HepG2 (cell line): ENCODE measurements around the gene CLDN18. TPM values are rescaled to one million over a fixed set of nuclear protein-coding genes. Genes with fewer than 3 reads are reported as not detected.

ENCODE experiments used
- ATAC-seq: fragments of 200-7000 bp; cut with Tn5 transposase; 3 replicates; pipeline ENCODE4 v1.9.1; 2020; ENCODE audit warnings: mild to moderate bottlenecking, moderate library complexity
- BruUV-seq: library from RNA; stranded (reverse); fragments of 400-500 nt; replicated peaks from 2 replicates; lab custom pipeline; 2021; lab: Mats Ljungman, UMichigan
- CTCF ChIA-PET: fragments of 300-600 bp; formaldehyde crosslinking; extraction: SDS; loops from one replicate; lab custom pipeline; 2021; ENCODE audit warnings: low total read pairs, inconsistent platforms, low intra/inter-chr PET ratio; lab: Yijun Ruan, JAX
- POLR2A ChIA-PET: fragments of 350-600 bp; sonication (Branson Sonifier 250); formaldehyde crosslinking; loops from one replicate; lab custom pipeline; 2020; ENCODE audit warnings: antibody characterized with exemption, inconsistent platforms; lab: Yijun Ruan, JAX
- DNase-seq: peaks from one replicate; pipeline ENCODE4 v3.0.0-alpha.2; 2015; ENCODE audit warnings: low spot score
- FAIRE-seq: peaks from 3 replicates; lab custom pipeline; 2011; peaks lifted over from hg19 to GRCh38; lab: Jason Lieb, UNC
- H2AFZ ChIP-seq: one replicate; pipeline ENCODE4 v1.6.1; 2011; ENCODE audit warnings: low read length, inconsistent platforms
- H3K27ac ChIP-seq: fragments of 300-600 bp; 3 replicates; pipeline ENCODE4 v1.8.0; 2011; ENCODE audit warnings: mixed run types, mild to moderate bottlenecking, mixed read lengths, low read length, inconsistent platforms; ENCODE audit not compliant: insufficient read depth; ENCODE audit errors: extremely low read length
- H3K27me3 ChIP-seq, 2 experiments: fragments of 200-600 bp in 1 of 2; 2 replicates in 1 of 2; 3 replicates in 1 of 2; pipeline versions ENCODE4 v1.6.0 to v1.8.0; 2011; ENCODE audit warnings: low read length in 2 of 2, mild to moderate bottlenecking in 2 of 2, moderate library complexity in 2 of 2, inconsistent platforms in 1 of 2; ENCODE audit not compliant: insufficient read depth in 2 of 2, control insufficient read depth in 1 of 2
- H3K36me3 ChIP-seq, 2 experiments: fragments of 200-600 bp in 1 of 2; replicated peaks in 1 of 2; 2 replicates in 1 of 2; 3 replicates in 1 of 2; pipeline versions ENCODE4 v1.5.1 to v1.8.0; 2011; ENCODE audit warnings: low read length in 2 of 2, inconsistent platforms in 1 of 2; ENCODE audit not compliant: insufficient read depth in 2 of 2, control insufficient read depth in 1 of 2
- H3K4me1 ChIP-seq: 2 replicates; pipeline ENCODE4 v1.5.1; 2012; ENCODE audit warnings: low read length, inconsistent platforms; ENCODE audit not compliant: insufficient read depth
- H3K4me2 ChIP-seq: 2 replicates; pipeline ENCODE4 v1.6.0; 2011; ENCODE audit warnings: low read depth, low read length, inconsistent platforms
- H3K4me3 ChIP-seq, 3 experiments: fragments of 200-600 bp in 1 of 3; sonication (generic), shearing (Covaris generic) in 1 of 3; replicated peaks in 1 of 3; 2 replicates each; pipeline ENCODE4 v1.5.1; 2011 to 2016; ENCODE audit warnings: low read length in 3 of 3, inconsistent platforms in 2 of 3, low read depth in 2 of 3, mild to moderate bottlenecking in 2 of 3, control low read depth in 1 of 3, mixed read lengths in 1 of 3; ENCODE audit not compliant: insufficient read depth in 1 of 3
- H3K79me2 ChIP-seq: one replicate; pipeline ENCODE4 v1.6.1; 2011; ENCODE audit warnings: low read length, inconsistent platforms; ENCODE audit not compliant: insufficient read depth
- H3K9ac ChIP-seq: 2 replicates; pipeline ENCODE4 v1.6.0; 2011; ENCODE audit warnings: mild to moderate bottlenecking, low read depth, low read length, inconsistent platforms; ENCODE audit not compliant: insufficient read depth
- H3K9me3 ChIP-seq: 2 replicates; pipeline ENCODE4 v1.5.1; 2012; ENCODE audit warnings: mild to moderate bottlenecking, low read length
- H4K20me1 ChIP-seq: 2 replicates; pipeline ENCODE4 v1.6.0; 2011; ENCODE audit warnings: inconsistent platforms, mild to moderate bottlenecking, low read length, moderate library complexity; ENCODE audit not compliant: insufficient read depth
- MLLT10 ChIP-seq: sonication (generic); formaldehyde crosslinking; IDR thresholded peaks from 2 replicates; pipeline ENCODE4 v1.4.0; 2020; ENCODE audit warnings: missing genetic modification reagents
- NFIB ChIP-seq: sonication (generic); formaldehyde crosslinking; IDR thresholded peaks from 2 replicates; pipeline ENCODE4 v1.9.0; 2021; ENCODE audit warnings: missing genetic modification reagents, mild to moderate bottlenecking, borderline replicate concordance
- SOX13 ChIP-seq, 3 experiments: fragments of 450-650 bp in 1 of 3; sonication (generic) in 1 of 3; formaldehyde crosslinking in 1 of 3; IDR thresholded peaks in 2 of 3; conservative IDR thresholded peaks in 1 of 3; 2 replicates each; pipeline versions ENCODE4 v1.5.0 to v1.6.1; 2016 to 2020; ENCODE audit warnings: antibody characterized with exemption in 1 of 3, mild to moderate bottlenecking in 1 of 3, missing compliant biosample characterization in 1 of 3, missing genetic modification reagents in 1 of 3, moderate library complexity in 1 of 3
- SOX6 ChIP-seq, 2 experiments: fragments of 450-650 bp in 1 of 2; sonication (generic) in 1 of 2; formaldehyde crosslinking in 1 of 2; IDR thresholded peaks; 2 replicates each; pipeline versions ENCODE4 v1.4.0 to v1.6.1; 2017 to 2020; ENCODE audit warnings: antibody characterized with exemption in 1 of 2, mild to moderate bottlenecking in 1 of 2, missing genetic modification reagents in 1 of 2
- ZNF460 ChIP-seq: sonication (generic); formaldehyde crosslinking; IDR thresholded peaks from 2 replicates; pipeline ENCODE4 v1.5.1; 2020; ENCODE audit warnings: missing genetic modification reagents, mild to moderate bottlenecking, borderline replicate concordance
- WGBS: methylation state at CpG from one replicate; pipeline ENCODE4 v1.1.6; 2017; ENCODE audit warnings: low lambda C conversion rate; 5-methylcytosine and 5-hydroxymethylcytosine counted together
- in situ Hi-C: cut with HindIII; loops from 2 replicates; pipeline ENCODE4 v1.10.0; 2017; ENCODE audit warnings: low pct_unique_long_range_greater_than_20kb; ENCODE audit not compliant: extremely low pct_ligation_motif_present
- intact Hi-C: fragments of 100-400 bp; cut with micrococcal nuclease; formaldehyde crosslinking; loops from one replicate; pipeline ENCODE4 v1.10.0; 2022; ENCODE audit not compliant: unreplicated experiment
- polyA plus RNA-seq, 8 experiments: library from polyadenylated mRNA; depleted of rRNA in 3 of 8; stranded (reverse) in 7 of 8; unstranded in 1 of 8; fragments of >200 nt; fragmentation: Illumina TruSeq in 4 of 8; extraction: Trizol in 4 of 8; gene quantifications; 2 replicates each; pipeline versions ENCODE4 v1.2.1 to v1.2.3, GENCODE V29; 2011 to 2016; ENCODE audit warnings: low read depth in 4 of 8, missing spikeins in 1 of 8, mixed read lengths in 1 of 8; ENCODE audit not compliant: insufficient read depth in 1 of 8
- total RNA-seq, 5 experiments: library from RNA; depleted of rRNA; stranded (reverse); fragments of >200 nt; fragmentation: Illumina TruSeq; extraction: Trizol; gene quantifications; 2 replicates each; pipeline ENCODE4 v1.2.3, GENCODE V29; 2016; ENCODE audit warnings: low read depth in 1 of 5
- TF ChIP-seq, protein P1 (sequence below): sonication (generic); formaldehyde crosslinking; IDR thresholded peaks from 2 replicates; pipeline ENCODE4 v1.4.0; 2020; ENCODE audit warnings: mild to moderate bottlenecking, missing genetic modification reagents
- TF ChIP-seq, protein P2 (sequence below): sonication (generic); formaldehyde crosslinking; IDR thresholded peaks from 2 replicates; pipeline ENCODE4 v1.5.1; 2020; ENCODE audit warnings: mild to moderate bottlenecking, missing genetic modification reagents, moderate library complexity
- TF ChIP-seq, protein P3 (sequence below): sonication (generic); formaldehyde crosslinking; IDR thresholded peaks from 2 replicates; pipeline ENCODE4 v1.4.0; 2020; ENCODE audit warnings: missing genetic modification reagents
- TF ChIP-seq, protein P4 (sequence below): sonication (generic); formaldehyde crosslinking; IDR thresholded peaks from 2 replicates; pipeline ENCODE4 v1.5.0; 2020; ENCODE audit warnings: missing genetic modification reagents

Gene CLDN18
- total and polyA plus RNA-seq, 2 of the 13 experiments (the other 11 are each of a cell fraction or from before 2014, with no cell fraction given) = not detected

DNA sequence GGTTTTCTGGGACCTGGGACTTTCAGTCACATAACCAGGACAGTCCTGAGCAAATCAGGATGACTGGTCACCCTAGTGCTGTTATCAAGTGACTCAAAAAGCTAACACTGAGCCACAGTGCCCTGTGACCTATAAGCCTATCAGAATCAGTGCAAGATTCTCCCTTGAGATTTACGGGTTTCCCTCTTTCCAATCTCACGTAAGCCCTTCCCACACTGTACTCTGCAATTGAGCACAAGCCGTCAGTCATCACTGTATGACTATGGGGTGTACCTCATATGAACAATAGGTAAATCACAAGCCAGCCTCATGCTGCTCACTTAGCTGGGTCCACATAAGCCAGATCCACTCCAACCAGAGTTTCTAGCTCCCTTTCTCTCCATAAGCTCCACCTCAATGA, 21.0 kb upstream of the CLDN18 start:
- Histone ChIP-seq H3K36me3 (no peaks in the 10 kb centered on the region), H3K4me1 (0 out of 2 replicates have a peak, but pooled peaks cover 7% of the 10 kb centered on the region), H3K27ac (no peak overlapping the region), H4K20me1 (no peaks in the 10 kb centered on the region), H2AFZ (no peak overlapping the region), H3K9me3 (peaks cover 3% of the 10 kb centered on the region; the same call in 1 of the 2 replicates), H3K4me3 (no peak overlapping the region), H3K79me2 (no peaks in the 10 kb centered on the region), H3K27me3 (no peaks in the 10 kb centered on the region), H3K4me2 (no peak overlapping the region), H3K9ac (no peak overlapping the region)
- POLR2A ChIA-PET = no interaction called here
- in situ Hi-C loops = no loop called here
- ATAC-seq (peak; percentile 55; the same call in 1 of the 3 replicates), DNase-seq (no peak), FAIRE-seq (no peak)
- WGBS = 3% methylated on average over 3 of the region's 3 CpGs
- intact Hi-C loops = no loop called here
- CTCF ChIA-PET = no interaction called here
- no peak for TF ChIP-seq SOX13 (IDR thresholded peaks at IDR 0.05)
- TF ChIP-seq SOX13 (CRISPR knock-in tag; conservative IDR thresholded peaks at IDR 0.05 in 1 of 2, IDR thresholded peaks at IDR 0.05 in 1 of 2) = no peak
- no peak for TF ChIP-seq NFIB
- TF ChIP-seq, protein P1, sequence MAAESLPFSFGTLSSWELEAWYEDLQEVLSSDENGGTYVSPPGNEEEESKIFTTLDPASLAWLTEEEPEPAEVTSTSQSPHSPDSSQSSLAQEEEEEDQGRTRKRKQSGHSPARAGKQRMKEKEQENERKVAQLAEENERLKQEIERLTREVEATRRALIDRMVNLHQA (CRISPR knock-in tag) = no peak
- TF ChIP-seq ZNF460 (CRISPR knock-in tag) = no peak
- TF ChIP-seq, protein P2, sequence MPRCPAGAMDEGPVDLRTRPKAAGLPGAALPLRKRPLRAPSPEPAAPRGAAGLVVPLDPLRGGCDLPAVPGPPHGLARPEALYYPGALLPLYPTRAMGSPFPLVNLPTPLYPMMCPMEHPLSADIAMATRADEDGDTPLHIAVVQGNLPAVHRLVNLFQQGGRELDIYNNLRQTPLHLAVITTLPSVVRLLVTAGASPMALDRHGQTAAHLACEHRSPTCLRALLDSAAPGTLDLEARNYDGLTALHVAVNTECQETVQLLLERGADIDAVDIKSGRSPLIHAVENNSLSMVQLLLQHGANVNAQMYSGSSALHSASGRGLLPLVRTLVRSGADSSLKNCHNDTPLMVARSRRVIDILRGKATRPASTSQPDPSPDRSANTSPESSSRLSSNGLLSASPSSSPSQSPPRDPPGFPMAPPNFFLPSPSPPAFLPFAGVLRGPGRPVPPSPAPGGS (CRISPR knock-in tag) = no peak
- no TSS peak for BruUV-seq

DNA sequence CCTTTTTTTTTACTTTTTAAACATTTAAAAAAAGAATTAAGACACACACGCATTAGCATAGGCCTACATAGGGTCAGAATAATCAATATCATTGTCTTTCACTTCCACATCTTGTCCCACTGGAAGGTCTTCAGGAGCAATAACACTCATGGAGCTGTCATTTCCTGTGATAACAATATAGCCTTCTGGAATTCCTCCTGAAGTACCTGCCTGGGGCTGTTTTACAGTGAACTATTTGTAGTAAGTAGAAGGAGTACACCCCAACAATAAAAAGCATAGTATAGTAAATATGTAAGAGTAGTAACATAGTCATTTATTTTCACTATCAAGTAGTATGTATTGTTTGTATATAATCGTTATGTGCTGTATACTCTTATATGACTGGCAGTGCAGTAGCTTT, 19.5 kb upstream of the CLDN18 start:
- BruUV-seq = no TSS peak
- Histone ChIP-seq H3K27me3 (no peaks in the 10 kb centered on the region), H3K4me2 (no peak overlapping the region), H3K36me3 (no peaks in the 10 kb centered on the region), H3K9ac (no peak overlapping the region), H3K79me2 (no peaks in the 10 kb centered on the region), H3K4me1 (0 out of 2 replicates have a peak, but pooled peaks cover 7% of the 10 kb centered on the region), H4K20me1 (no peaks in the 10 kb centered on the region), H3K9me3 (peaks cover 9% of the 10 kb centered on the region; the same call in 1 of the 2 replicates), H2AFZ (no peak overlapping the region), H3K4me3 (no peak overlapping the region), H3K27ac (no peak overlapping the region)
- POLR2A ChIA-PET = no interaction called here
- intact Hi-C loops = no loop called here
- FAIRE-seq (no peak), ATAC-seq (no peak), DNase-seq (no peak)
- in situ Hi-C loops = no loop called here
- CTCF ChIA-PET = no interaction called here
- WGBS = 3% methylated on average over 2 of the region's 2 CpGs
- TF ChIP-seq, protein P3, sequence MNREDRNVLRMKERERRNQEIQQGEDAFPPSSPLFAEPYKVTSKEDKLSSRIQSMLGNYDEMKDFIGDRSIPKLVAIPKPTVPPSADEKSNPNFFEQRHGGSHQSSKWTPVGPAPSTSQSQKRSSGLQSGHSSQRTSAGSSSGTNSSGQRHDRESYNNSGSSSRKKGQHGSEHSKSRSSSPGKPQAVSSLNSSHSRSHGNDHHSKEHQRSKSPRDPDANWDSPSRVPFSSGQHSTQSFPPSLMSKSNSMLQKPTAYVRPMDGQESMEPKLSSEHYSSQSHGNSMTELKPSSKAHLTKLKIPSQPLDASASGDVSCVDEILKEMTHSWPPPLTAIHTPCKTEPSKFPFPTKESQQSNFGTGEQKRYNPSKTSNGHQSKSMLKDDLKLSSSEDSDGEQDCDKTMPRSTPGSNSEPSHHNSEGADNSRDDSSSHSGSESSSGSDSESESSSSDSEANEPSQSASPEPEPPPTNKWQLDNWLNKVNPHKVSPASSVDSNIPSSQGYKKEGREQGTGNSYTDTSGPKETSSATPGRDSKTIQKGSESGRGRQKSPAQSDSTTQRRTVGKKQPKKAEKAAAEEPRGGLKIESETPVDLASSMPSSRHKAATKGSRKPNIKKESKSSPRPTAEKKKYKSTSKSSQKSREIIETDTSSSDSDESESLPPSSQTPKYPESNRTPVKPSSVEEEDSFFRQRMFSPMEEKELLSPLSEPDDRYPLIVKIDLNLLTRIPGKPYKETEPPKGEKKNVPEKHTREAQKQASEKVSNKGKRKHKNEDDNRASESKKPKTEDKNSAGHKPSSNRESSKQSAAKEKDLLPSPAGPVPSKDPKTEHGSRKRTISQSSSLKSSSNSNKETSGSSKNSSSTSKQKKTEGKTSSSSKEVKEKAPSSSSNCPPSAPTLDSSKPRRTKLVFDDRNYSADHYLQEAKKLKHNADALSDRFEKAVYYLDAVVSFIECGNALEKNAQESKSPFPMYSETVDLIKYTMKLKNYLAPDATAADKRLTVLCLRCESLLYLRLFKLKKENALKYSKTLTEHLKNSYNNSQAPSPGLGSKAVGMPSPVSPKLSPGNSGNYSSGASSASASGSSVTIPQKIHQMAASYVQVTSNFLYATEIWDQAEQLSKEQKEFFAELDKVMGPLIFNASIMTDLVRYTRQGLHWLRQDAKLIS (CRISPR knock-in tag) = no peak
- TF ChIP-seq MLLT10 (CRISPR knock-in tag) (no peak), SOX6 (IDR thresholded peaks at IDR 0.05) (no peak), SOX6 (CRISPR knock-in tag; IDR thresholded peaks at IDR 0.05) (no peak)
- TF ChIP-seq, protein P4, sequence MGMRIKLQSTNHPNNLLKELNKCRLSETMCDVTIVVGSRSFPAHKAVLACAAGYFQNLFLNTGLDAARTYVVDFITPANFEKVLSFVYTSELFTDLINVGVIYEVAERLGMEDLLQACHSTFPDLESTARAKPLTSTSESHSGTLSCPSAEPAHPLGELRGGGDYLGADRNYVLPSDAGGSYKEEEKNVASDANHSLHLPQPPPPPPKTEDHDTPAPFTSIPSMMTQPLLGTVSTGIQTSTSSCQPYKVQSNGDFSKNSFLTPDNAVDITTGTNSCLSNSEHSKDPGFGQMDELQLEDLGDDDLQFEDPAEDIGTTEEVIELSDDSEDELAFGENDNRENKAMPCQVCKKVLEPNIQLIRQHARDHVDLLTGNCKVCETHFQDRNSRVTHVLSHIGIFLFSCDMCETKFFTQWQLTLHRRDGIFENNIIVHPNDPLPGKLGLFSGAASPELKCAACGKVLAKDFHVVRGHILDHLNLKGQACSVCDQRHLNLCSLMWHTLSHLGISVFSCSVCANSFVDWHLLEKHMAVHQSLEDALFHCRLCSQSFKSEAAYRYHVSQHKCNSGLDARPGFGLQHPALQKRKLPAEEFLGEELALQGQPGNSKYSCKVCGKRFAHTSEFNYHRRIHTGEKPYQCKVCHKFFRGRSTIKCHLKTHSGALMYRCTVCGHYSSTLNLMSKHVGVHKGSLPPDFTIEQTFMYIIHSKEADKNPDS = no peak
